ENCODE data around the gene TTC6. TPM values are rescaled to one million over a fixed set of nuclear protein-coding genes. Genes with fewer than 3 reads are reported as not detected.

The TTC6 gene
- total and polyA plus RNA-seq, 10 of the 15 experiments (the other 5 are each of a cell fraction or from before 2014, with no cell fraction given) = not detected

DNA sequence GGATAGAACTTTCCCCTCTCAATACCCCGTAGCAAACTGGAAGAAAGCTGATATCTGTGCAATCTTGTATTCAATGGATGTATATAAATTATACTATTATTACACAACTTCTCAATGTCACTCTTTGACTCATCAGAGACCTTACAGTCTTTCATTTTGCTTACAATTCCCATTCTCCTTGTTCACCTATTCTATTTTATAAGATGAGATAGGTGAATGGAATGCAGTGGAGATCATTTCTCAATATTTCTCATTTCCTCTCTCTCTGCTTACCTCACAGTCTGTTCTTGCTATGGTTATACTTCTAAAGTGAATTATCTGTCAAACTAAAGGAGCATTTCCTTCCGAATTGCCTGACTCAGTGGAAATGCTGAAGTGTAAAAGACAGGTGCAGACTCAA lies 15.3 kb upstream of the TTC6 start:
- ChIA-PET POLR2A (no interaction called here), SMC1A (ENCODE audit: uncharacterized antibody, unreplicated experiment) (no interaction called here), CTCF (no interaction called here), RAD21 (ENCODE audit: unreplicated experiment) (no interaction called here)
- no peak for DNase-seq (ENCODE audit: low read depth, low spot score)
- no peak for TF ChIP-seq PAX8 (IDR thresholded peaks at IDR 0.05)
- no peak overlapping the region for H3K4me2 ChIP-seq (ENCODE audit: control insufficient read depth, insufficient read depth)
- no peak overlapping the region for H3K9ac ChIP-seq (ENCODE audit: control insufficient read depth, insufficient read depth, low read length)
- no peaks in the 10 kb centered on the region for H4K20me1 ChIP-seq (ENCODE audit: control insufficient read depth, insufficient read depth)
- no peaks in the 10 kb centered on the region for H3K36me3 ChIP-seq (ENCODE audit: control insufficient read depth in 2 of 2, insufficient read depth in 2 of 2, low read length in 1 of 2)
- no peak for ATAC-seq
- no peak for FAIRE-seq
- no peak overlapping the region for H3K4me3 ChIP-seq
- intact Hi-C loops (cut with micrococcal nuclease; ENCODE audit: unreplicated experiment) (no loop called here), in situ Hi-C loops (cut with MboI) (no loop called here)
- no peaks in the 10 kb centered on the region; the same call in 2 of the 3 replicates for H3K9me3 ChIP-seq (replicated peaks; ENCODE audit: control insufficient read depth, insufficient read depth, low read length)
- BruUV-seq (replicated peaks) = no TSS peak
- H3K27ac ChIP-seq (ENCODE audit: control insufficient read depth, insufficient read depth) = no peak overlapping the region
- no peaks in the 10 kb centered on the region for H3K4me1 ChIP-seq (ENCODE audit: control insufficient read depth, insufficient read depth, low read length)
- 6% methylated on average over 2 of the region's 2 CpGs for WGBS (ENCODE audit: insufficient coverage, insufficient replicate concordance, low lambda C conversion rate, missing lambda C conversion rate)
- no peaks in the 10 kb centered on the region for H3K27me3 ChIP-seq (replicated peaks in 1 of 2; ENCODE audit: control insufficient read depth in 2 of 2, insufficient read depth in 2 of 2, low read length in 1 of 2)
- H3K79me2 ChIP-seq (ENCODE audit: control insufficient read depth, insufficient read depth, low read length) = no peaks in the 10 kb centered on the region
- no peak overlapping the region for H2AFZ ChIP-seq (ENCODE audit: control insufficient read depth, low read depth, low read length)

DNA sequence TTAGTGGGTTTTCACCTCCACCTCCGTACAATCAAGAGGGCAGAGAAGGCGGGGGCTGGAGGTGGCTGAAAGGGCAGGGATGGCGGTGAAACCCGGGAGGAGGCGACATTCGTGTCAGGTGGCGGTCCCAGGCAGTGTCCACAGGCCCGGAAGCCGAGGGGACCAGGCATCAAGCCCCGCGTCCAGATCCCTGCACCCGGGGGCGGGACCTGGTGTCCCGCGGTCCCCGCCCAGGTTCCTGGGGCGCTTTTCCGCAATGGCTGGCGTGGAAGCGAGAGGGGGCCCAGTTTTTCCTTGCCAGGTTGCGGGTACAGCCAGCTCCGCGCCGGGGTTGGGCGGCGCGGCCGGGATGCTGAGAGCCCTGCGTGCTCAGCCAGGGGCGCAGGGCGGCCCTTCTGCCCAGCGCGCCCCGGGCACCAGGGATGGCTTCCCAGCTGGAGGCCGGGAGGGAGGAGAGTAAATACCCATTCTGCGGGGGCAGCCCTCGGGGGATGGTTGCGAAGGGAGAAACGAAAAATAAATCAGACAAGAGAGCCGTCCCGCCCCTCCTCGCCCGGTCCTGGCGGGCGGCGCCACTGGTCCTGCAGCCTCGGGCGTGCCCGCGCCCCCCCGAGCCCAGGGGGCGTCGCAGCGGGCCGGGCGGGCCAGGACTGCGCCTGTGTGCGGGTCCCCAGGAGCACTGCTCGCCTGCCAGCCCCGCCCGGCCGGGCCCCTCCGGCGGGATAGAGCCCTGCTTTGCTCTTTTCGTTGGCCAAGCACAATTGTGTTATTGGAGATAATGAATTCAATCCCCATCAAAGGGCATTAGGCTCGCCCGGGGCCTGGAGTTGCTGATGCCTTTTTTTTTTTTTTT lies 11.8 kb upstream of the TTC6 start:
- Histone ChIP-seq H3K9ac (ENCODE audit: control insufficient read depth, insufficient read depth, low read length) (no peak overlapping the region), H3K4me3 (no peak overlapping the region), H3K79me2 (ENCODE audit: control insufficient read depth, insufficient read depth, low read length) (no peaks in the 10 kb centered on the region), H2AFZ (ENCODE audit: control insufficient read depth, low read depth, low read length) (no peak overlapping the region), H3K27me3 (replicated peaks in 1 of 2; ENCODE audit: control insufficient read depth in 2 of 2, insufficient read depth in 2 of 2, low read length in 1 of 2) (no peaks in the 10 kb centered on the region), H3K36me3 (ENCODE audit: control insufficient read depth in 2 of 2, insufficient read depth in 2 of 2, low read length in 1 of 2) (no peaks in the 10 kb centered on the region), H3K27ac (ENCODE audit: control insufficient read depth, insufficient read depth) (no peak overlapping the region), H3K4me2 (ENCODE audit: control insufficient read depth, insufficient read depth) (no peak overlapping the region), H4K20me1 (ENCODE audit: control insufficient read depth, insufficient read depth) (no peaks in the 10 kb centered on the region), H3K9me3 (replicated peaks; ENCODE audit: control insufficient read depth, insufficient read depth, low read length) (no peaks in the 10 kb centered on the region; the same call in 2 of the 3 replicates), H3K4me1 (ENCODE audit: control insufficient read depth, insufficient read depth, low read length) (no peaks in the 10 kb centered on the region)
- CTCF ChIA-PET = no interaction called here
- SMC1A ChIA-PET (ENCODE audit: uncharacterized antibody, unreplicated experiment) = no interaction called here
- POLR2A ChIA-PET = no interaction called here
- FAIRE-seq (no peak), ATAC-seq (no peak), DNase-seq (ENCODE audit: low read depth, low spot score) (no peak)
- BruUV-seq (replicated peaks) = no TSS peak
- intact Hi-C loops (cut with micrococcal nuclease; ENCODE audit: unreplicated experiment) (no loop called here), in situ Hi-C loops (cut with MboI) (no loop called here)
- no peak for TF ChIP-seq RAD51 (IDR thresholded peaks at IDR 0.05)
- no peak for TF ChIP-seq MYC (IDR thresholded peaks at IDR 0.05; ENCODE audit: insufficient read depth, insufficient read length, insufficient replicate concordance, low read length, severe bottlenecking)
- TF ChIP-seq, protein P1, sequence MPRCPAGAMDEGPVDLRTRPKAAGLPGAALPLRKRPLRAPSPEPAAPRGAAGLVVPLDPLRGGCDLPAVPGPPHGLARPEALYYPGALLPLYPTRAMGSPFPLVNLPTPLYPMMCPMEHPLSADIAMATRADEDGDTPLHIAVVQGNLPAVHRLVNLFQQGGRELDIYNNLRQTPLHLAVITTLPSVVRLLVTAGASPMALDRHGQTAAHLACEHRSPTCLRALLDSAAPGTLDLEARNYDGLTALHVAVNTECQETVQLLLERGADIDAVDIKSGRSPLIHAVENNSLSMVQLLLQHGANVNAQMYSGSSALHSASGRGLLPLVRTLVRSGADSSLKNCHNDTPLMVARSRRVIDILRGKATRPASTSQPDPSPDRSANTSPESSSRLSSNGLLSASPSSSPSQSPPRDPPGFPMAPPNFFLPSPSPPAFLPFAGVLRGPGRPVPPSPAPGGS (IDR thresholded peaks at IDR 0.05; ENCODE audit: borderline replicate concordance, insufficient read depth, low read depth, low read length, poor library complexity, severe bottlenecking) = no peak
- TF ChIP-seq CBX5 (IDR thresholded peaks at IDR 0.05; ENCODE audit: low read depth) = no peak
- TF ChIP-seq PML (IDR thresholded peaks at IDR 0.05; ENCODE audit: low read length) = no peak
- TF ChIP-seq PAX8 (IDR thresholded peaks at IDR 0.05) = no peak
- no peak for TF ChIP-seq HCFC1 (IDR thresholded peaks at IDR 0.05; ENCODE audit: low read length)
- TF ChIP-seq NR2C1 (IDR thresholded peaks at IDR 0.05) = no peak
- WGBS (ENCODE audit: insufficient coverage, insufficient replicate concordance, low lambda C conversion rate, missing lambda C conversion rate) = 29% methylated on average over 33 of the region's 67 CpGs
- RAD21 ChIA-PET (ENCODE audit: unreplicated experiment) = no interaction called here

Measured in GM12878 (cell line).